Activated CD4-positive, CD25-positive, alpha-beta regulatory T cell (primary cell): ENCODE measurements around the gene RRAGA.
"Not testable (repeated sequence)": the region's sequence is repeated elsewhere in the genome, so short reads cannot be mapped to it uniquely, and the experiment has no call there.

Experiments used
- DNase-seq, 4 experiments: peaks; one replicate each; lab custom pipeline; 2025; lab: John Stamatoyannopoulos, UW

The RRAGA gene

GRCh38 chr9:19048966-19049916, at the start of gene RRAGA:
RRAGA (plus strand) TSS chr9:19049427; CDS start chr9:19049660, 233 bp downstream.
- DNase-seq: peak; percentile 88 to 90 (median 90)

- no peak for DNase-seq
These were observed 49.1 kb upstream of the RRAGA start for GRCh38 chr9:19000133-19000532.

- DNase-seq: no peak
These were observed 39.7 kb upstream of the RRAGA start for GRCh38 chr9:19009391-19009965.

- no peak for DNase-seq
These were observed 31.0 kb upstream of the RRAGA start for GRCh38 chr9:19018201-19018600.

GRCh38 chr9:19020886-19021455, 28.3 kb upstream of the RRAGA start:
- DNase-seq: no peak

GRCh38 chr9:19021649-19022048, 27.6 kb upstream of the RRAGA start:
- not testable (repeated sequence) for DNase-seq

- no peak for DNase-seq
These were observed 27.0 kb upstream of the RRAGA start for GRCh38 chr9:19022206-19022605.

- DNase-seq: no peak
These were observed 26.1 kb upstream of the RRAGA start for GRCh38 chr9:19023078-19023477.

GRCh38 chr9:19026375-19026774, 22.9 kb upstream of the RRAGA start:
- DNase-seq: no peak

- no peak for DNase-seq
These were observed 21.4 kb upstream of the RRAGA start for GRCh38 chr9:19027825-19028224.

GRCh38 chr9:19028835-19029451, 20.3 kb upstream of the RRAGA start:
- DNase-seq: no peak

GRCh38 chr9:19030899-19031298, 18.3 kb upstream of the RRAGA start:
- DNase-seq: no peak

- DNase-seq: no peak
These were observed 16.8 kb upstream of the RRAGA start for GRCh38 chr9:19032406-19032805.

GRCh38 chr9:19033015-19033414, 16.2 kb upstream of the RRAGA start, which contains the start of gene SAXO1:
SAXO1 (minus strand) TSS chr9:19033209; CDS start chr9:19032908, 301 bp downstream.
- no peak for DNase-seq

- DNase-seq: no peak
These were observed 12.6 kb upstream of the RRAGA start for GRCh38 chr9:19036611-19037010.

GRCh38 chr9:19049917-19050636, 850 bp downstream of the RRAGA start:
- DNase-seq: no peak

GRCh38 chr9:19050637-19051591, 1.7 kb downstream of the RRAGA start:
- DNase-seq: no peak

GRCh38 chr9:19057033-19057432, 7.8 kb downstream of the RRAGA start:
- no peak for DNase-seq

GRCh38 chr9:19074229-19074628, 25.0 kb downstream of the RRAGA start:
- DNase-seq: no peak

- no peak for DNase-seq
These were observed 25.6 kb downstream of the RRAGA start for GRCh38 chr9:19074836-19075235.

GRCh38 chr9:19085295-19085694, 36.1 kb downstream of the RRAGA start:
- DNase-seq: no peak
